DLD1 (cell line): ENCODE data around the gene ATP13A1.

Source experiments
- in situ Hi-C: cut with HindIII; loops from 2 replicates; pipeline ENCODE4 v1.10.0; 2017; ENCODE audit warnings: low sequenced_read_pairs

ATP13A1 gene

GRCh38 chr19:19645233-19645870 is 18.1 kb downstream of the ATP13A1 start:
- in situ Hi-C loops = no loop called here

GRCh38 chr19:19644054-19644388 is 19.5 kb downstream of the ATP13A1 start:
- in situ Hi-C loops = no loop called here

GRCh38 chr19:19643158-19644053 is 20.1 kb downstream of the ATP13A1 start, which contains the start of gene GMIP:
Gene GMIP (minus strand): TSS chr19:19643657. CDS start chr19:19643529, 128 bp downstream.
- in situ Hi-C loops = no loop called here

GRCh38 chr19:19642506-19643157 is 20.8 kb downstream of the ATP13A1 start:
- in situ Hi-C loops = no loop called here

GRCh38 chr19:19637523-19638251 is 25.8 kb downstream of the ATP13A1 start:
- in situ Hi-C loops = no loop called here

GRCh38 chr19:19637186-19637522 is 26.3 kb downstream of the ATP13A1 start:
- in situ Hi-C loops = no loop called here

- in situ Hi-C loops = no loop called here
These were observed 26.8 kb downstream of the ATP13A1 start for GRCh38 chr19:19636573-19637185.

GRCh38 chr19:19635313-19635702 is 28.2 kb downstream of the ATP13A1 start:
- in situ Hi-C loops = no loop called here

GRCh38 chr19:19634516-19635312 is 28.8 kb downstream of the ATP13A1 start:
- in situ Hi-C loops = no loop called here

GRCh38 chr19:19633711-19634515 is 29.6 kb downstream of the ATP13A1 start:
- in situ Hi-C loops = no loop called here

- in situ Hi-C loops = no loop called here
These were observed 30.8 kb downstream of the ATP13A1 start for GRCh38 chr19:19632661-19633060.

GRCh38 chr19:19631346-19631745 is 32.1 kb downstream of the ATP13A1 start:
- in situ Hi-C loops = no loop called here

GRCh38 chr19:19630426-19630825 is 33.0 kb downstream of the ATP13A1 start:
- in situ Hi-C loops = no loop called here

- in situ Hi-C loops = no loop called here
These were observed 33.4 kb downstream of the ATP13A1 start for GRCh38 chr19:19630062-19630414.

- in situ Hi-C loops = no loop called here
These were observed 34.9 kb downstream of the ATP13A1 start for GRCh38 chr19:19628501-19629134.

- in situ Hi-C loops = no loop called here
These were observed 35.6 kb downstream of the ATP13A1 start, which contains the start of gene LPAR2 for GRCh38 chr19:19627621-19628500. Gene LPAR2 (minus strand): TSS chr19:19628220. CDS start chr19:19627275, 945 bp downstream.
